DMS153 (cell line): ENCODE data around the gene ZNF407.
A peak's percentile ranks its signal among the peaks of the same experiment; 100 is the strongest.

Experiments
- DNase-seq: peaks from one replicate; lab custom pipeline; 2025; lab: John Stamatoyannopoulos, UW

ZNF407 gene

GRCh38 chr18:75009878-75010277, 412.2 kb downstream of the ZNF407 start:
- DNase-seq: no peak

GRCh38 chr18:75010278-75010677, 412.6 kb downstream of the ZNF407 start:
- DNase-seq: no peak

GRCh38 chr18:75010689-75011088, 413.0 kb downstream of the ZNF407 start:
- DNase-seq: no peak

- no peak for DNase-seq
Observed at GRCh38 chr18:75016025-75016717, 418.5 kb downstream of the ZNF407 start.

GRCh38 chr18:75023473-75023872, 425.8 kb downstream of the ZNF407 start:
- no peak for DNase-seq

- no peak for DNase-seq
Observed at GRCh38 chr18:75024871-75025270, 427.2 kb downstream of the ZNF407 start.

GRCh38 chr18:75025573-75025972, 427.9 kb downstream of the ZNF407 start:
- DNase-seq: no peak

GRCh38 chr18:75029481-75029880, 431.8 kb downstream of the ZNF407 start:
- DNase-seq: no peak

GRCh38 chr18:75031717-75032317, 434.1 kb downstream of the ZNF407 start:
- no peak for DNase-seq

GRCh38 chr18:75033516-75033915, 435.8 kb downstream of the ZNF407 start:
- DNase-seq: no peak

GRCh38 chr18:75034937-75035336, 437.3 kb downstream of the ZNF407 start:
- DNase-seq: no peak

GRCh38 chr18:75035928-75036327, 438.3 kb downstream of the ZNF407 start:
- DNase-seq: no peak

- no peak for DNase-seq
Observed at GRCh38 chr18:75036917-75037688, 439.4 kb downstream of the ZNF407 start.

GRCh38 chr18:75037689-75037955, 440.0 kb downstream of the ZNF407 start:
- DNase-seq: no peak

GRCh38 chr18:75041586-75041985, 443.9 kb downstream of the ZNF407 start:
- peak; percentile 49 for DNase-seq

GRCh38 chr18:75043478-75043877, 445.8 kb downstream of the ZNF407 start:
- no peak for DNase-seq

- DNase-seq: no peak
Observed at GRCh38 chr18:75044296-75044695, 446.6 kb downstream of the ZNF407 start.

- DNase-seq: no peak
Observed at GRCh38 chr18:75044791-75045190, 447.1 kb downstream of the ZNF407 start.

- no peak for DNase-seq
Observed at GRCh38 chr18:75045272-75045671, 447.6 kb downstream of the ZNF407 start.

GRCh38 chr18:75047240-75047961, 449.7 kb downstream of the ZNF407 start:
- peak; percentile 69 for DNase-seq

- no peak for DNase-seq
Observed at GRCh38 chr18:75048776-75049454, 451.2 kb downstream of the ZNF407 start.

- no peak for DNase-seq
Observed at GRCh38 chr18:75049455-75049789, 451.8 kb downstream of the ZNF407 start.
